ENCODE measurements around the gene INTS7.

The INTS7 gene

GRCh38 chr1:212070720-212071302 lies 35.5 kb upstream of the INTS7 start:
- H4K91ac ChIP-seq (ENCODE audit: low read length): no peak overlapping the region
- no peak overlapping the region for H3K4ac ChIP-seq (ENCODE audit: low read depth in 1 of 2, low read length in 2 of 2)
- H3K9ac ChIP-seq (ENCODE audit: low read length): no peak overlapping the region
- no peak overlapping the region for H2AFZ ChIP-seq (ENCODE audit: low read depth, low read length)
- H2BK12ac ChIP-seq (ENCODE audit: low read length in 2 of 2): no peak overlapping the region
- H2BK120ac ChIP-seq (ENCODE audit: low read depth, low read length): no peak overlapping the region
- H4K8ac ChIP-seq (ENCODE audit: low read length): no peak overlapping the region
- H3K14ac ChIP-seq (ENCODE audit: low read length in 2 of 2): no peak overlapping the region
- H2BK5ac ChIP-seq (ENCODE audit: low read depth, low read length, poor library complexity, severe bottlenecking): no peak overlapping the region
- H3K79me1 ChIP-seq (replicated peaks; ENCODE audit: low read length, poor library complexity, severe bottlenecking): no peaks in the 10 kb centered on the region
- no peaks in the 10 kb centered on the region for H3K4me1 ChIP-seq (ENCODE audit: control insufficient read depth, insufficient read depth, low read depth, low read length)
- no peak overlapping the region for H3K4me3 ChIP-seq (ENCODE audit: insufficient read depth in 1 of 2, low read depth in 1 of 2, low read length in 2 of 2)
- peak; percentile 68 for DNase-seq
- H3K23ac ChIP-seq (ENCODE audit: low read length in 2 of 2): no peak overlapping the region
- H3K27me3 ChIP-seq (ENCODE audit: control insufficient read depth in 1 of 2, insufficient read depth in 1 of 2, low read length in 2 of 2): no peaks in the 10 kb centered on the region
- H2AK5ac ChIP-seq (ENCODE audit: low read length, severe bottlenecking): no peak overlapping the region
- no peaks in the 10 kb centered on the region for H3K36me3 ChIP-seq (ENCODE audit: control insufficient read depth in 1 of 2, insufficient read depth in 2 of 2, low read depth in 1 of 2, low read length in 2 of 2)
- no peak overlapping the region for H3K18ac ChIP-seq (ENCODE audit: low read depth in 1 of 2, low read length in 2 of 2)
- H3K27ac ChIP-seq (ENCODE audit: low read length, poor library complexity, severe bottlenecking): no peak overlapping the region
- H3K4me2 ChIP-seq (ENCODE audit: low read length, poor library complexity, severe bottlenecking): no peak overlapping the region
- H3K9me3 ChIP-seq (ENCODE audit: control insufficient read depth, low read length): no peaks in the 10 kb centered on the region
- no peak overlapping the region for H2BK15ac ChIP-seq (ENCODE audit: low read depth, poor library complexity, severe bottlenecking)

GRCh38 chr1:212067787-212068186 lies 32.4 kb upstream of the INTS7 start:
- 100% methylated on average over 3 of the region's 3 CpGs for WGBS

GRCh38 chr1:212062832-212063438 lies 27.6 kb upstream of the INTS7 start:
- H3K36me3 ChIP-seq (ENCODE audit: control insufficient read depth in 1 of 2, insufficient read depth in 2 of 2, low read depth in 1 of 2, low read length in 2 of 2): no peaks in the 10 kb centered on the region
- no peak overlapping the region for H3K14ac ChIP-seq (ENCODE audit: low read length in 2 of 2)
- no peaks in the 10 kb centered on the region for H3K79me1 ChIP-seq (replicated peaks; ENCODE audit: low read length, poor library complexity, severe bottlenecking)
- no peak overlapping the region for H2BK12ac ChIP-seq (ENCODE audit: low read length in 2 of 2)
- H4K91ac ChIP-seq (ENCODE audit: low read length): no peak overlapping the region
- H2BK15ac ChIP-seq (ENCODE audit: low read depth, poor library complexity, severe bottlenecking): no peak overlapping the region
- H3K4me3 ChIP-seq (ENCODE audit: insufficient read depth in 1 of 2, low read depth in 1 of 2, low read length in 2 of 2): no peak overlapping the region
- H3K23ac ChIP-seq (ENCODE audit: low read length in 2 of 2): no peak overlapping the region
- no peak overlapping the region for H3K18ac ChIP-seq (ENCODE audit: low read depth in 1 of 2, low read length in 2 of 2)
- no peak overlapping the region for H3K9ac ChIP-seq (ENCODE audit: low read length)
- no peak overlapping the region for H4K8ac ChIP-seq (ENCODE audit: low read length)
- no peaks in the 10 kb centered on the region for H3K4me1 ChIP-seq (ENCODE audit: control insufficient read depth, insufficient read depth, low read depth, low read length)
- no peak overlapping the region for H3K4ac ChIP-seq (ENCODE audit: low read depth in 1 of 2, low read length in 2 of 2)
- no peak overlapping the region for H3K4me2 ChIP-seq (ENCODE audit: low read length, poor library complexity, severe bottlenecking)
- no peak overlapping the region for H3K27ac ChIP-seq (ENCODE audit: low read length, poor library complexity, severe bottlenecking)
- peak; percentile 66 for DNase-seq
- H3K27me3 ChIP-seq (ENCODE audit: control insufficient read depth in 1 of 2, insufficient read depth in 1 of 2, low read length in 2 of 2): no peaks in the 10 kb centered on the region
- H2BK120ac ChIP-seq (ENCODE audit: low read depth, low read length): no peak overlapping the region
- H2BK5ac ChIP-seq (ENCODE audit: low read depth, low read length, poor library complexity, severe bottlenecking): no peak overlapping the region
- no peaks in the 10 kb centered on the region for H3K9me3 ChIP-seq (ENCODE audit: control insufficient read depth, low read length)
- H2AFZ ChIP-seq (ENCODE audit: low read depth, low read length): no peak overlapping the region
- WGBS: 96% methylated on average over 4 of the region's 5 CpGs
- H2AK5ac ChIP-seq (ENCODE audit: low read length, severe bottlenecking): no peak overlapping the region

More at GRCh38 chr1:212067787-212068186, 32.4 kb upstream of the INTS7 start:
- H3K4me1 ChIP-seq (ENCODE audit: control insufficient read depth, insufficient read depth, low read depth, low read length): no peaks in the 10 kb centered on the region
- no peak overlapping the region for H2AK5ac ChIP-seq (ENCODE audit: low read length, severe bottlenecking)
- H3K27me3 ChIP-seq (ENCODE audit: control insufficient read depth in 1 of 2, insufficient read depth in 1 of 2, low read length in 2 of 2): no peaks in the 10 kb centered on the region
- H2BK5ac ChIP-seq (ENCODE audit: low read depth, low read length, poor library complexity, severe bottlenecking): no peak overlapping the region
- H2BK15ac ChIP-seq (ENCODE audit: low read depth, poor library complexity, severe bottlenecking): no peak overlapping the region
- no peak overlapping the region for H3K4ac ChIP-seq (ENCODE audit: low read depth in 1 of 2, low read length in 2 of 2)
- H3K9ac ChIP-seq (ENCODE audit: low read length): no peak overlapping the region
- H3K36me3 ChIP-seq (ENCODE audit: control insufficient read depth in 1 of 2, insufficient read depth in 2 of 2, low read depth in 1 of 2, low read length in 2 of 2): no peaks in the 10 kb centered on the region
- H3K4me3 ChIP-seq (ENCODE audit: insufficient read depth in 1 of 2, low read depth in 1 of 2, low read length in 2 of 2): no peak overlapping the region
- no peak overlapping the region for H3K14ac ChIP-seq (ENCODE audit: low read length in 2 of 2)
- no peaks in the 10 kb centered on the region for H3K9me3 ChIP-seq (ENCODE audit: control insufficient read depth, low read length)
- no peak overlapping the region for H2BK12ac ChIP-seq (ENCODE audit: low read length in 2 of 2)
- no peak overlapping the region for H2AFZ ChIP-seq (ENCODE audit: low read depth, low read length)
- no peak overlapping the region for H2BK120ac ChIP-seq (ENCODE audit: low read depth, low read length)
- no peak for DNase-seq
- no peaks in the 10 kb centered on the region for H3K79me1 ChIP-seq (replicated peaks; ENCODE audit: low read length, poor library complexity, severe bottlenecking)
- H4K91ac ChIP-seq (ENCODE audit: low read length): no peak overlapping the region
- H3K27ac ChIP-seq (ENCODE audit: low read length, poor library complexity, severe bottlenecking): no peak overlapping the region
- H3K18ac ChIP-seq (ENCODE audit: low read depth in 1 of 2, low read length in 2 of 2): no peak overlapping the region
- no peak overlapping the region for H3K23ac ChIP-seq (ENCODE audit: low read length in 2 of 2)
- no peak overlapping the region for H4K8ac ChIP-seq (ENCODE audit: low read length)
- H3K4me2 ChIP-seq (ENCODE audit: low read length, poor library complexity, severe bottlenecking): no peak overlapping the region

GRCh38 chr1:212060632-212061472 lies 25.5 kb upstream of the INTS7 start:
- no peak overlapping the region for H3K18ac ChIP-seq (ENCODE audit: low read depth in 1 of 2, low read length in 2 of 2)
- H2AFZ ChIP-seq (ENCODE audit: low read depth, low read length): no peak overlapping the region
- H3K27ac ChIP-seq (ENCODE audit: low read length, poor library complexity, severe bottlenecking): no peak overlapping the region
- H4K8ac ChIP-seq (ENCODE audit: low read length): no peak overlapping the region
- no peak overlapping the region for H3K4ac ChIP-seq (ENCODE audit: low read depth in 1 of 2, low read length in 2 of 2)
- no peaks in the 10 kb centered on the region for H3K79me1 ChIP-seq (replicated peaks; ENCODE audit: low read length, poor library complexity, severe bottlenecking)
- H3K9me3 ChIP-seq (ENCODE audit: control insufficient read depth, low read length): peaks cover 5% of the 10 kb centered on the region
- H2BK5ac ChIP-seq (ENCODE audit: low read depth, low read length, poor library complexity, severe bottlenecking): no peak overlapping the region
- H3K23ac ChIP-seq (ENCODE audit: low read length in 2 of 2): no peak overlapping the region
- peaks cover 3 to 5% of the 10 kb centered on the region in 2 experiments for H3K36me3 ChIP-seq (ENCODE audit: control insufficient read depth in 1 of 2, insufficient read depth in 2 of 2, low read depth in 1 of 2, low read length in 2 of 2)
- no peak overlapping the region for H4K91ac ChIP-seq (ENCODE audit: low read length)
- no peak overlapping the region for H3K9ac ChIP-seq (ENCODE audit: low read length)
- no peak overlapping the region for H2BK120ac ChIP-seq (ENCODE audit: low read depth, low read length)
- DNase-seq: peak; percentile 10
- 88% methylated on average over 3 of the region's 6 CpGs for WGBS
- no peak overlapping the region for H3K4me2 ChIP-seq (ENCODE audit: low read length, poor library complexity, severe bottlenecking)
- H2BK12ac ChIP-seq (ENCODE audit: low read length in 2 of 2): no peak overlapping the region
- H3K4me3 ChIP-seq (ENCODE audit: insufficient read depth in 1 of 2, low read depth in 1 of 2, low read length in 2 of 2): no peak overlapping the region
- H3K4me1 ChIP-seq (ENCODE audit: control insufficient read depth, insufficient read depth, low read depth, low read length): no peaks in the 10 kb centered on the region
- H3K14ac ChIP-seq (ENCODE audit: low read length in 2 of 2): no peak overlapping the region
- no peaks in the 10 kb centered on the region for H3K27me3 ChIP-seq (ENCODE audit: control insufficient read depth in 1 of 2, insufficient read depth in 1 of 2, low read length in 2 of 2)
- H2AK5ac ChIP-seq (ENCODE audit: low read length, severe bottlenecking): no peak overlapping the region
- H2BK15ac ChIP-seq (ENCODE audit: low read depth, poor library complexity, severe bottlenecking): no peak overlapping the region
